Left lobe of liver (tissue), 2 donors: ENCODE results near the gene NXN. TPM values are rescaled to one million over a fixed set of nuclear protein-coding genes. Genes with fewer than 3 reads are reported as not detected.
"Not testable (repeated sequence)": the region's sequence is repeated elsewhere in the genome, so short reads cannot be mapped to it uniquely, and the experiment has no call there.

Experiments
- ATAC-seq: fragments of 200-7000 bp; cut with Tn5 transposase; one replicate; pipeline ENCODE4 v1.9.1; 2020; ENCODE audit warnings: mild to moderate bottlenecking, moderate library complexity
- DNase-seq: peaks from one replicate; pipeline ENCODE4 v3.0.0-alpha.2; 2020; ENCODE audit warnings: low spot score
- total RNA-seq: library from RNA; stranded (reverse); gene quantifications from one replicate; pipeline ENCODE4 v1.2.1, GENCODE V29; 2021
- donor health status: DM: no; HTN: no; CAD: no; lungs with moderate emphysema.
- donor health status: DM: no; HTN: yes; CAD: no.

Gene NXN
- total RNA-seq, 1 donor from 2014 or later, result 8.1 TPM

DNA sequence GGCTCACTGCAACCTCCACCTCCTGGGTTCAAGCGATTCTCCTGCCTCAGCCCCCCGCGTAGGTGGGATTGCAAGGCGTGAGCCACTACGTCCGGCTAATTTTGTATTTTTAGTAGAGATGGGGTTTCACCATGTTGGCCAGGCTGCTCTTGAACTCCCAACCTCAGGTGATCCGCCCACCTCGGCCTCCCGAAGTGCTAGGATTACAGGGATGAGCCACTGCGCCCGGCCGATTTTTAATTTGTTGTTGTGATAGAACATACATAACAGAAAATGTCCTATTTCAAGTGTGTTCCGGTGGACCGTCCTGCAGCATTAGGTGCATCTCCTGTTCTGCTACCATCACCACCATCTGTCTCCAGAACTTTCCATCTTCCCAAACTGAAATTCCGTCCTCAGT is 55.3 kb downstream of the NXN start:
- ATAC-seq, DNase-seq: not testable (repeated sequence)

DNA sequence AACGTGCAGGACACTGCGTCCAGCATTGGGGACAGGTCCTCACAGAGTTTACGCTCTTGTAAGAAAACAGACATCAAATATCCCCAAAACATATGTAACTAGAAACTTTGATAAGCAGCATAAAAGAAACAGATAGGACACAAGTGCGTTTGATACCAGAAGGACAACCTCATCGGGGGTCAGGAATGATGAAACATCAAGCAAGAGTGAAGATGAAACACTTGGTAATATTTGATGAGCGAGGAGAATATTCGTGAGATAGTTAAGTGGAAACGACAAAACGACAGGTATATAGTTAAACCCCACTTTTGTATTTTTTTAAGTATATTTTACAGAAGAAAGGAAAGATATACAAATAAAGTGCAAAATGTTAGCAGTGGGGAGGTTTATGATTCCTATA is 55.9 kb downstream of the NXN start:
- DNase-seq (no peak), ATAC-seq (no peak)

DNA sequence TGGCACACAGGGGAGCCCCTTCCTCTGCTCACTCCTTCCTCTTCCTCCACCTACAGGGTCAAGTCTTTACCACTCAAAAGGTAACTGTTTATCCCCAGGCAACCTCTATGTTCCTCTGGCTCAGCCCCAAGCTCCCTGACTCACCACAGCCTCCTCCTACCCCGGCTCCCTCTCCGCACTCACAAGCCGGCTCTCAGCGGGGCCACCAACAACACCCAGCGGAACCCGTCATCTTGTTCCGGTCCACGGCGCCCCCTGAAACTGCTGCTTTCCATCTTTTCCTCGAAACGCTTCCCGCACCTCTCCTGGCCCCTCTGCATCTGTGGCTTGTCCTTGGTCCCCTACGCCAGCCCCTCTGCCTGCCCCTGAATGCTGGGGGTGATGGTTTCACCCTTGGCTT is 58.4 kb downstream of the NXN start:
- DNase-seq (no peak), ATAC-seq (no peak)

DNA sequence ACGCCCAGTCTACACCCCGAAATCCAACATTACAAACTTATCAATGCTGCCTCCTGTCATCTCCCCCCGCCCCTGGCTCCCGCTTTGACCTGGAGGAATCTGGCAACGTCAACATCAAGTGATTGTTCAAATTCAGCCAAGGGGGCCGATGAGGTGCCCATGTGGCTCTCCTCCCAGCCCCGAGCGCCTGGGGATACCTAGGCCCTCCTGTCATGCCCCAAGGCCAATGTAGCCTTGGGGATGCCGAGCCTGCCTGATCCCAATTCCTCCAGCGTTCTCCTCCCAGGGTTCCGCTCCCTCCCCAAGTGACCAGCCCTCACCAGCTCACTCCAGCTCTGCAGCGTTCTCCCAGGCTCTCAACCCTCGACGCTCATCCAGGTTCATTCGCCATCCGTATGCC is 59.4 kb downstream of the NXN start:
- no peak for ATAC-seq
- no peak for DNase-seq

DNA sequence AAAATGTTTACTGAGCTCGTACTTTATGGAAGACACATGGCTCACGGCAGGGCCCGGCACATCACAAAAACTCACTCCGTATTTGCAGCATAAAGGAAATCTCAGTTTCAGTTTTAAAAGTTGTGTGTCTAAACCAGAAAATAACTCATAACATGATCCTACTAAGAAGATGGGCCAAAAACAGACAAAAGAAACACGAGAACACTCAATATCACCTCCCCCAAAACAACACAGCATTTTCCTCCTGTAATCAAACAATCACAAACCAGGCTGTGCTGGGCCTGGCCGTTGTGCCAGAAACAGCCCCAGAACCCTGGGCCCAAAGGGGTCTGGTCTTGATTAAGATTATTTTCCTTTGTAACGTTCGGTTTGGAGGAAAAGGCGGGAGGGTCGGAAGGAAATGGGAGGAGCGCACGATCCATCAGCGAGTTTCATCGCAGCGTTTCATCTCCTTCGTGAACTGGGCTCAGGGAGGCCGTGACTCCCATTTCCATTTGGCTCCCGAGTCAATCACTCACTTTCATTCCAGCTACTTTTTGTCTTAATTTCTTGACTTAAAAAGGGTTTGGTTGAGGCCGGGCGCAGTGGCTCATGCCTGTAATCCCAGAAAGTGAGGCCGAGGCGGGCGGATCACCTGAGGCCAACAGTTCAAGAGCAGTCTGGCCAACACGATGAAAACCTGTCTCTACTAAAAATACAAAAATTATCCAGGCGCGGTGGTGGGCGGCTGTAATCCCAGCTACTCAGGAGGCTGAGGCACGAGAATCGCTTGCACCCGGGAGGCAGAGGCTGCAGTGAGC is 61.4 kb downstream of the NXN start:
- ATAC-seq, result peak; percentile 11
- DNase-seq, result no peak

DNA sequence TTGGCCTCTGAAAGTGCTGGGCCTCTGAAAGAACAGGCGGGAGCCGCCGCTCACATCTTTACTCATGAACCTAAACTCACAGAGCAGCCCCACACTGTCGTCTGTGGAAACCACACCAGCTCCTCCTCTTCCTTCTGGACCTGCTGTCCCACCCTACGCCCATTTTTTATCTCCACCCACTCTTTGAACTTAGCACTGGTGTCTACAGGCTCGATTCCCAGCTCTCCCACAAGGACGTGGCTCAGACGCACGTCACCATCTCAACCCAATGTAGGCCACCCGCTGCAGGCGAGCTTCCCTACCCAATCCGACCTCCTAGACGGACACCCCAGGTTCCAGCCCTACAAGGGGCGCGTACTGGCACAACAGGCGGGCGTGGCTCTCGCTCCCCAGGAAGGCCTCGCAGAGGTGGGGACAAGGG is 62.2 kb downstream of the NXN start:
- DNase-seq (no peak), ATAC-seq (no peak)

DNA sequence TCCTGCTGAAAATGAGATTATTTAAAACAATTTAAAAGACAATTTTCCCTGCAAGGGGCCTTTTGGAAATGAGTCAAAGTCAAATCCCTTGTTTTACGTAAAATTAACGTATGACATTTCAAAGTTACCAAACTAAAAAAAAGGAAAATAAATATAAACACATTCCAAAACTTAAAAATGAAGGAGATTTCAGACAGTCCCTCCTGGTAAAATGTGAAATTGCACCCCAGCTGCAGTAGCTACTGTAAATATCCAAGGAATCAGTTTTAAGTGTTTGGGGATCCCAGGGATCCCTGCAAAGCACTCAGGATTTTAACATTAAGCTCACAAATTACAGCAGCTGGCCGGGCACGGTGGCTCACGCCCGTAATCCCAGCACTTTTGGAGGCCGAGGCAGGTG is 63.3 kb downstream of the NXN start:
- DNase-seq (no peak), ATAC-seq (no peak)

DNA sequence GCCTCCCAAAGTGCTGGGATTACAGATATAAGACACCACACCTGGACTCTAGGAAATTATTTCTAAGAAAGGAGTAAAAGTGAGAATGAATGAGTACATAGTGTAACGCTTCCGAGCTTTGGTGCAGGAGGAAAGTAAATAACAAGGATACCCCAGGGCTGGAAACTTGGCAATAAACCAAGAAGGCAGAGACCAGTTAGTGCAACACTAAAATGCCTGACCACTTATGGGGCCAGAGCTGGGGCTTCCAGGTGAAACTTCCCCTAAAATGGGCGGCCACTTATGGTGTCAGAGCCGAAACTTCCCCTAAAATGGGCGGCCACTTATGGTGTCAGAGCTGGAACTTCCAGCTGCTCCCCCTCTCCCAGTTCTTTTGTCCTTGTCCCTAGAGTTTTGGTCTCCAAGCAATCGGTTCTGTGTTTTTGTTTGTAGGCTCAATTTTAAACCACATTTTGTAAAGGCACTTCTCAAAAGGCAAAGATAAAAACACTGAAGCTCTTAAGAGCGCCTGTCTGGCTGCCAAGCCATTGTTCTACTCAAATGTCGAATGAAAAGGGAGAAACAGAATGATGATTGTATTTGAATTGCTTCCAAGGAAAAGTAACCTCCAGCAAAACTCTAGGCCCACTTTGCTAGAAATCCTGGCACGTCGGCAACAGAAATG is 63.9 kb downstream of the NXN start:
- DNase-seq (no peak), ATAC-seq (no peak)

DNA sequence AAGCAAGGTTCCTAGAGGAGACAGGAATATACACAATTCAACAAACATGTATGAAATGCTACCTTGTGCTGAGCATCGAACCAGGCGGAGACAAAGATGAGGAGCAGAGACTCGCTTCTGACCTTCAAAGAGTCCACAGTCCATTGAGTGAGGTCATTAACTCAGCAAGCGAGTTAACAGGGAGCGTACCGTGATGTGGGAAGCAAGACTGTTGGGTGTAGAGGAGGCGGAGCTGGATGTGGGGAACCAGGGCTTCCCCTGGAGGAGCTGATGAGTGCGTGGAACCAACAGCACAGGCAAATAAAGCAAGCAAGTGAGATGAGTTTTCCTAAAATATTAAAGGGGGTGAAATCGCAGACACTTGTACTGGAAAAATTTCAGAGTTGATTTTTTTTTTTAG is 65.0 kb downstream of the NXN start:
- ATAC-seq (no peak), DNase-seq (no peak)

DNA sequence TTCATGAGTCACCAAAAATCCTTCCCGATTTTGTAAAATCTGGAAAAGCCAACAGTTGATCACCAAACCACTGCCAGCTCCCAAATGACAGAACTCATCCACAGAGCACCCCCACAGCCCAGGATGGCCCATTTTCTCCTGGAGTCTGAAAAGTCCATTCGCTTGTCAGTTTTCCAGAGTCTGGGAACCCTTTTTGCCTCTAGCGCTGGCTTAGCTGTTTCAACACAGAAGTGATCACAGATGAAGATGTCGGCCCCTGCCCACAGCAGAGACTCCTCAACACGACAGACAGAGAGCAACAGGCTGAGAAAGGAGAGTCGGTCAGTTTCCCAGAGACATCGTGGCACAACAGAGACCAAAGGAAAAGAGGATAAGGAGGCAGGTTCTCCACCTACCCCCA is 66.4 kb downstream of the NXN start:
- DNase-seq (no peak), ATAC-seq (no peak)

DNA sequence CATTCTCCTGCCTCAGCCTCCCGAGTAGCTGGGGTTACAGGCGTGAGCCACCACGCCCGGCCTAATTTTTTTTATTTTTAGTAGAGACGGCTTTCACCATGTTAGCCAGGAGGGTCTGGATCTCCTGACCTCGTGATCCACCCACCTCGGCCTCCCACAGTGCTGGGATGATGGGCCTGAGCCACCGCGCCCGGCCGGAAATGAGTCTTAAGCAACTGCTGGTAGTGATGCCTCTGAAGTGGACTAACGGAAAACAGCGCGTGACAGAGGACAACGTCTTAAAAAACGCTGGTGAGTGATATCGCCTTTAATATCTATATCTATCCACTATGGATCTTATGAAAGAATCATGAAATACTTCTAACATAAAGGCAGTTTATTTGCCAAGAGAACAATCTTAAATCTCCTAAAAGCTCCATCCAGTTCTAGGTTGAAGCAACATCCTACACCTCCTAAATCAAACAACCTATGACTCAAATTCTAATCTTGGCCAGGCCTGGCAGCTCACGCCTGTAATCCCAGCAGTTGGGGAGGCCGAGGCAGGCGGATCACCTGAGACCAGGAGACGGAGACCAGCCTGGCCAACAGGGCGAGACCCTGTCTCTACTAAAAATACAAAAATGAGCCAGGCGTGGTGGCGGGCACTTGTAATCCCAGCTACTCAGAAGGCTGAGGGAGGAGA is 69.8 kb downstream of the NXN start:
- ATAC-seq (peak; percentile 46), DNase-seq (no peak)

DNA sequence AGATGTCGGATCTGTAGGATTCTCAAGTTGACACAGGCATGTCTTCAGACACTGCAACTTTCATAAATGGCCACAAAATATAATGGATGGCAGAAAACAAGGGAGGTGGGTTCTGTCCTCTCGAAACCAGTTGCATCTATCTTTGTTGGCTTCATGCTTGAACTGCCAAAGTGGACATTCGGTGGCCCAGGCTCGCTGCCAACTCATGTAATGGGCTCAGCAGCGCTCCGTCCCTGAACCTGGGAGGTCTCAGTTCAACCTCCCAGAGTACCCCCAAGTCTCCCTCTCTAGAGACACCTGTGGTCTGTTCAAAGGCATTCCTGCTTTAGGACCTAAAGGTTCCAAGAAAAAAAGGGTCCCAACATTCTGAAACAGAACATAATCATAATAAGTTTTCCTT is 71.9 kb downstream of the NXN start:
- ATAC-seq, result no peak
- no peak for DNase-seq

DNA sequence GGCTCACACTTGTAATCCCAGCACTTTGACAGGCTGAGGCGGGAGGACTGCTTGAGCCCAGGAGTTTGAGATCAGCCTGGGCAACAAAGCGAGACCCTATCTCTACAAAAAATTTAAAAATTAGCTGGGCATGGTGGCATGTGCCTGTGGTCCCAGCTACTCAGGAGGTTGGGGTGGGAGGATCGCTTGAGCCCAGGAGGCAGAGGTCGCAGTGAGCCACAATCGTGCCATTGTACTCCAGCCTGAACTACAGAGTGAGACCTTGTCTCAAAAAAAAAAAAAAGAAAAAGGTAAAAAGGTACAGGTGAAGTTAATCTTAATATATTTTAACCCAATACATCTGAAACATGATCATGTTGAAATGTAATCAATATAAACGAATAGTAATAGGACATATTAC is 73.9 kb downstream of the NXN start:
- ATAC-seq, DNase-seq: not testable (repeated sequence)

DNA sequence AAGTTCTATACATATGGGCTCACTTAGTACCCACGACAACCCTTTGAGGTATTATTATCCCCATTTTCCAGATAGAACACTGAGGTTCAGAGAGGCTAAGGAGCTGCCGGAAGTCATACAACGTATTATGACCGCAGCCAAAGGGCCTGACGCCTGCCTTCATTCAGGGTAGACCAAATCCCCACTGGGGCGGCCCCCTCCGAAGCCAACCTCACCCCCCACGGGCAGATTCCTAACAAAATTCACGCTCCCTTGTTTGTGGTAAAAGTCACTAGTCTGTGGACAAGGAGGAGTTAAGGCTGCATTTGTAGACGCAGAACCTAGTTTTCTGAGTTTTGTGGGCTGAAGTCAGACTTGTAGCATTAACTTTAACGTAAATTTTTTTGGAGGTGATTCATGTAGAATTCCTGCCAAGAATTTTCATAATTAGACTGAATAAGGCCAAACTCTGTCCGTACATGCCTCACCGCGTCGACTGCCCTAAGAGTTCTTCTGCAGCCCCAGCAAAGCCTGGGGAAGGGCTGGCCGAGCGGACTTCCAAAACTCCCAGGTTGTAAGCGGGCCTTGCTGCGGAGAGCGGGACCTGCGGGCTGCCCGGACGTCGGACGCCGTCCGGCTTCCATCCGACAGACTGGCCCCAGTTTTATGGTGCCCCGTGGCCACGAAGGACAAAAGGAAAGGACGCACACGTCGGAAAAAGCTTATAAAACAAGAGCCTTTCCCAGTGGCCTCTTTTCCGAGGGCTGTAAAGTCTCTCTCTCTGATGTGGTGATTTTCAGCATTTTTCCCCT is 75.7 kb downstream of the NXN start:
- DNase-seq (no peak), ATAC-seq (no peak)

DNA sequence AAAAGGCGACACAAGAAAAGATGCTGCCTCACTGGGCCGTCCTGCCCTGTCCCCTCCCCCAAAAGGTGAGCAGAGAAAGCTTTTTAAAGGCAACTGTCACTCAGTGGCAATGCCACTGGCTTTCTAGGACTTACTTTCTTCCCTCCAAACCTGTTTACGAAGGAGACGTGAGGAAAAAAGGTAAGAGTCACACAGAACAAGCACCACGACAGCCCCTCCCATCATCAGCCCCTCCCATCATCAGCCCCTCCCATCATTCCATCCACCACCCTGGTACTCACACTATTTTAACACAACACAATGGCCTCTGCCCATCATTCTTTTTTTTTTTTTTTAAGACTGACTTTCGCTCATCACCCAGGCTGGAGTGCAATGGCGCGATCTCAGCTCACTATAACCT is 77.1 kb downstream of the NXN start:
- ATAC-seq (no peak), DNase-seq (no peak)

DNA sequence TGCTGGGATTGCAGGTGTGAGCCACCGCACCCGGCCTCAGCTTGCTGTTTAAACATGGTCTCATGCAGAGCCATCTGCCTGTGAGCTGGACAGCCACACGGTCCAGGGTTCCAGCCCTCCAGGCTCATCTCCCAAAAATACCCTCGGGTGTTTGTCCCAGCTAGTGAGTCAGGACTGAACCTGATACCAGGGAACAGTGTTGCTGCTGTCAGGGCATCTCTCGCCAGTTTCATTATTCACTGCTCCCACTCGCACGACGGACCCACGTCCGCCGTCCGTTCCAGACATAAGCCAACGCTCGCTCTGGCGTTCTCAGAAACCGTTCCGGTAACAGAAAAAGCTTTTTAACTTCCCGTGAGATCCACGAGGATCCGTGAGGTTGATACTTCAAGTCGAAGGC is 77.6 kb downstream of the NXN start:
- ATAC-seq (no peak), DNase-seq (no peak)

DNA sequence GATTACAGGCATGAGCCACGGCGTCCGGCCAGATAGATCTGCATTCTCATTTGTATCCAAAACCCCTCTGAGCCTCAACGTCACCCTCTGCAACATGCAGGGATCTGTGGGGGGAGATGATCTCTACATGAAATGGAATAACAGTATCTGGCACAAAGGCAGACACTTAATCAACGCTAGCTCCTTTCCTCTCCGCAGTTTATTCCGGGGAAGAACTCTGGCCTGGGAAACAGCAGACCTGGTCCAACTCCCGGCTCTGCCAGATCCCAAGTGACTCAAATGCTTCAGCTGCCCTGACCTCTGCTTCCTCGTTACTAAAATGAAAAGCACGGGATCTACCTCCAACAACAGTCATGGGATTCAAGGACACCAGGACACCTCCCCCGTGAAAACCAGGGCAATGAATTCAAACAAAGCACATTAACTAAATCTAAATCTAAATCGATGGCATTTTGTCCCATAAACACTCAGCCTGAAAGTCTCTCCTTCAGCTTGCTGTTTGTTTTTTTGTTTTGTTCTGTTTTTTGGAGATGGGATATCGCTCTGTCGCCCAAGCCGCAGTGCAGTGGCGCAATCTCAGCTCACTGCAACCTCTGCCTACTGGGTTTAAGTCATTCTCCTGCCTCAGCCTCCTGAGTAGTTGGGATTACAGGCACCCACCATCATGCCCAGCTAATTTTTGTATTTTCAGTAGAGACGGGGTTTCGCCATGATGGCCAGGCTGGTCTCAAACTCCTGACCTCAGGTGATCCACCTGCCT is 78.2 kb downstream of the NXN start:
- ATAC-seq (peak; percentile 90), DNase-seq (peak; percentile 64)

DNA sequence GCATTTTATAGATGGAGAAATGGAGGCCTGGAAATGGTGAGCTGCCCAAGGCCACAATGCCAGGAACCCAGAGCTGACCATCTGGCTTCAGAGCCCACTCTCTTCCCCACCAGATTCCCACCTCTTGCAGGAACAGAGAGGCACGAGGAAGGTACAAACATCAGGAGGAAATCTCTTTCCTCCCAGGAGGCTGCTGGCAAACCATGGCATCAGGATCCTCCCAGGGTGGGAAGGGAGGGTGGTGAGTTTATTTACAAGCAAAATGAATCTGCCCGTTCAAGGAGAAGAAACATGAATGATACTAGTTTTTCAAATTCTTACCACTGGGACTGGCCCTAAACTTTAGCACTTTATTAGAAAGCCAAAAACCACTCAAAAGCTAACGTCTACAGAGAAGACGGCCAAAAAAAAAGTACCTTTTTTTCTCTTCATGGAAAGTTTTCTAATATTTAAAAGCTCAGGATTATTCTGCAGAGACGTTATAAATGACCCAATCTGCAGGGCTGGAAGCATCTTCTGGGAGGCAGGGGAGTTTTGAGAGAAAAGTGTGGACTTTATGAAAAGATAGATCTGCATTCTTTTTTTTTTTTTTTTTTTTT is 79.1 kb downstream of the NXN start:
- DNase-seq (no peak), ATAC-seq (no peak)

DNA sequence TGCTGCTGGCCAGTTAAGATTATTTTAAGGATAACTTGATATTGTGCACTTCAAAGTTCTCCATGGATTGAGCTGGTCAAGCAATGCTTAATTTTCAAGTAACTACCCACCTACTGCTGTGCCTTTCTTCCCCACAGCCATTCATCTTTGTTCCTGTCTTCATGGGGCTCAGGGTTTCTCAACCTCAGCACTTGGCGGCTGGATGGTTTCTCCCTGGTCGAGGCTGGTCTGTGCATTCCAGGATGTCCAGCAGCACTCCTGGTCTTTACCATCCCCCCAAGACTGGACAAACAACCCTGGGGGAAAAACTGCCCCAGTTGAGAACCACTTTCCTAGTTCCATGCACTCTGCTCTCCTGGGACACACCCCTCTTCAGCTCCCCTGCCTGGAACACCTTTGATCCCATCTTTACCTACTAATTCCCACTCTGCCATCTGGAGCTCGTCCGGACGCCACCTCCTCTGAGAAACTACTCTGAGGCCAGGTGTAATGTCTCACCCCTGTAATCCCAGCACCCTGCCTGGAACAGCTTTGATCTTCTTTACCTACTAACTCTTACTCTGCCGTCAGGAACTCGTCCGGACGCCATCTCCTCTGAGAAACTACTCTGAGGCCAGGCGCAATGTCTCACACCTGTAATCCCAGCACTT is 81.5 kb downstream of the NXN start:
- ATAC-seq (no peak), DNase-seq (no peak)
